ENCODE results near the gene NTF4.

NTF4 gene

DNA sequence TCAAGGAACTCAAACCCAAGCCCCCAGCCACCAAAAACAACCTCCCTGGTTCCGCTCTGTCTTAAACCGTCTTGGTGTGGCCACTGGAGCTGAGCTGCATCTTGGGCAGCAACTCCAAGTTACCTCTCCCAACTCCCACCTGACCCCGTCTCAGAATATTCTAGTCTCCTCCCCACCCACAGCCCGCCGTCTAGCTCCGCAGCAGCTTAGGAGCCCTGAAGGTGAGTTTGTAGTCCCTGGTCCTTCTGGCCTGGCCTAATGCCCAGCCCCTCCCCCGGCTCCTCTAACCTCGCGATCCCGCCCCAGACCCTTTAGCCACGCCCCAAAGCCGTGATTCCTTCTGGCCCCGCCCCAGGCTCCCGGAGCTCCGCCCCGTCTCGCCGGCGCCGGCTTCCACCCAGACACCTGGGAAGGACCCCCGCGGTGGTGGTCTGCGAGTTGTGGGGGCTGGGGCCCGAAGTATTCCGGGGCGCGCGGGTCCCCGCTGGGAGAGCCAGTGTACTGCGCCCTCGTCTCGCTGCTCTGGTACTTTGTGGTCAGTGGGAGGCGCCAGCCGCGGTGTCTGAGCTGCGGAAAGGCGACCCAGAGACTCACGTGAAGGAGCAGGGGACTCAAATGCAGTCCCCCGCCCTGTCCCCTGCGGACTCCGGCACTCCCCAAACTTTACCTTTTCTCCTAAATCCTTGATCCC lies 45.2 kb downstream of the NTF4 start:
- DNase-seq: peak in 3 of 4 experiments; percentile 24 to 55 (median 48)

DNA sequence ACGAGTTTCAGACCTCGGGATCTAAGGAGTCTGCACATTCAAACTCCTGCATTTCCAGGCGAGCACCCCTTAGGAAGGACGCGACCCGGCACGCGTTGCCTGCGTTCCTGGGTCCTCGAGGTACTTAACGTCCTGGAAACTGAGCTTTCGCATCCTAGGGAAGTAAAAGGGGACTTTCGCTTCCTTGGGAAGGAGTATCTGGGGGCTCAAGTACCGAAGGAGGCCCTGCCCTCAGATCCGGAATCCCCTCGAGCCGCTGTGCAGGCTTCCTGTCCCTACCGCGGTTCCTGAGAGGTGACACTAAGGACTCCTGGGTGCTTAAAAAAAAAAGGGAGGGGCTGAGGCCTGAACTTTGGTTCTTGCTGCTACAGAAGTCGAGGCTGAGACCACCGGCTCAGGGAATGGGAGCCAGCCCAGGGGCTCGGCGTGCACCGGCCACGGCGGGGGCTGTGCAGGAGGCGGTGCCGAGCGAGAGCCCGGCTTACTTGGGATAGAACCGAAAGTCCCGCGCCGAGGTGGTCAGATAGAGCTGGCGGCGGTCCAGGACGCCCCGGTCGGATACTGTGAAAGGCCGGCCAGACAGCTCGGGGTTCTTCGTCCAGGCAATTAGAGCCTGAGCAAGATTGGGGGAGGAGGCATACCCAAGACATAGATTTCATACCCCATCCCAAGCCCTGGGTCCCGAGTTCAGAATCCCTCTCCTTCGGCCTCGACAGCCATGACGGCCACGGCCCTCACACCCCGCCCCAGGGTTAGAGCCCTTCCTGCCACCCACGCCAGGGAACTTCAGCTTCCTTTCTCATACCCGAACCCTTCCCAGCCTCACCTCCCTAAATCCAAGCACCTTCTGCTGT lies 46.0 kb downstream of the NTF4 start:
- peak in 1 of 4 experiments; percentile 3 for DNase-seq

DNA sequence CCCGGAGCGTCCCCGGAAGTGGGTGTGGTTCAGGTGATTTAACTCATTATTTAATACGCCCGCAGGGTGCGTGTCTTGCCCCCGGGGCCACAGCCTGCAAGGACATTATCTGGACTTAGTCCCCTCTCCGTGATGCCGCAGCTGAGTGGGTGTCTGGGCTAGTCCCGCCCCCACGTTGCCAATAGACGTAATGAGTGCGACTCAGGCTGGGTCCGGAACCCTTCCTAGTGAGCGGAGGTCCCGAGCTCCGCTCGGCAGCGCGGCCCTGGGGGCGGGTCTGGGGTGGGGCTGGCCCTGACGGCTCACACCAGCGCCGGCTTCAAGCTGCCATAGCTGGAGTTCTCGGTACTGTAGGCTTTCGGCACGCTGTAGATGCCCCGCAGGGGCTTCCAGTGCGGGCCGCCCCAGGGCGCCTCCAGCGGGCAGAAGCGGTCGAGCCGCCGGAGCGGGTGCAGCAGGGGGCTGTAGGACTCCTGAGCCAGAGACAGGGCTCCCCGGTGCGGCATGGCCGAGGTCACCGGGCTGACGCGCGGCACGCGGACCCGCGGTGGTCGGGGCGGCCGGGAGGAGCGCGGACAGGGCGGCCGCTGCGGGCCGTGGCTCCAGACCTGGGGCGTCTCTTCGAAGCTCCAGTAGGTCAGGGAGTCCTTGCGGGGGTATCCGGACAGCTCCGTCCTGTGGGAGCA lies 46.8 kb downstream of the NTF4 start:
- DNase-seq: peak in 3 of 4 experiments; percentile 22 to 63 (median 42)

DNA sequence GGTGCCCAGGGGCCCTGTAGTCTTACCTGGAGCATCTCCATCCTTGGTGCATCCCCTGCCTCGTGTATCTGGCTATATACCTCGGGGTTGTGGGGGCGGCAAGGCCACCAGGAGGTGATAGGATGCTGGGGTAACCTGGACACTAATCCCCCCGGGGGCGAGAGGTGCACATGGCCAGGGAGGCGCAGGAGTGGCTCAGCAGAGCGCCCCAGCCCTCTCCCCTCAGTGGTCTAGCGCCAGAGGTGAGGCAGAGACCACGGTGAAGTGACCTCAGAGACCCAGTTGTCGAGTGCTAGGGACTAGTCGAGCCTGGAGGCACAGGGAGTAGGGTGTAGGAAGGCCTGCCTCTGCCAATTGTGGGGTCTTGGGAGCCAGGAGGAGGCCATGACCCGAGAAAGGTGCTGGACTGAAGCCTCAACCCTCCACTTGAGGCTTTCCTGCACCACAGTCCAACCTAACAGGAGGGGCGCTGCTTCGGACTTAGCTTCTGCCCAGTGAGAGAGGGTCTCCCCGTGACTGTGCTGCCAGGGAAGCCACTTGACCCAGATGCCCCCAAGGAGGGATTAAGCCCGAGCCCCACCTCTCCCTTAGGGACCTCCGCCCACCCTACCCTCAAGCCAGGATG lies 47.5 kb downstream of the NTF4 start, which contains the start of gene LHB:
LHB (minus strand) TSS at position 51 of the 625 bp plus-strand sequence; CDS start at position 41, 10 bp downstream.
- no peak for DNase-seq

DNA sequence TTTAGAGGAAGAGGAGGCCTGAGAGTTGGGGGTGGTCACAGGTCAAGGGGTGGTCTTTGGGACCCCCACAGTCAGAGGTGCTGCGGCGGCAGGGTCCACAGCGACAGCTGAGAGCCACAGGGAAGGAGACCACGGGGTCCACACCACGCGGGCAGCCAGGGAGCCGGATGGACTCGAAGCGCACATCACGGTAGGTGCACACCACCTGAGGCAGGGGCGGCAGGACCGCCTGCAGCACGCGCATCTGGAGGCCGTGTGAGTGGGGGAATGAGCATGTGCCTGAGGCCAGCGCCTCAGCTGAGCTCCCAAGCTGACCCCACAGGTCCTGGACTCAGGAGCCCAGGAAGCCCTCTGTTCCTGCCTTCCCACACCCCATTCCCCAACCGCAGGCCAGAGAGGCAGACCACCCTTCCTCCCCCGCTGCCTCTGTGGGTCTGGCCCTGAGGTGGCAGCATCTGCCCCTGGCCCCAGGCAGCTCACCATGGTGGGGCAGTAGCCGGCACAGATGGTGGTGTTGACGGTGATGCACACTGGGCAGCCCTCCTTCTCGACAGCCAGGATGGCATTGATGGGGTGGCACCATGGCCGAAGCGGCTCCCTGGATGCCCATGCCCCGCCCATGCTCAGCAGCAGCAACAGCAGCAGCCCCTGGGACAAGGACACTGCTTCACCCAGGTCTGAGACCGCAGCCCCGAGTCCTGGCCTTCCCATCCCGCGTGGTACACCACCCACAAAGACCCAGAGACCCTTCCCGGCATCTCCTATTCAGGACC lies 48.4 kb downstream of the NTF4 start:
- no peak for DNase-seq

DNA sequence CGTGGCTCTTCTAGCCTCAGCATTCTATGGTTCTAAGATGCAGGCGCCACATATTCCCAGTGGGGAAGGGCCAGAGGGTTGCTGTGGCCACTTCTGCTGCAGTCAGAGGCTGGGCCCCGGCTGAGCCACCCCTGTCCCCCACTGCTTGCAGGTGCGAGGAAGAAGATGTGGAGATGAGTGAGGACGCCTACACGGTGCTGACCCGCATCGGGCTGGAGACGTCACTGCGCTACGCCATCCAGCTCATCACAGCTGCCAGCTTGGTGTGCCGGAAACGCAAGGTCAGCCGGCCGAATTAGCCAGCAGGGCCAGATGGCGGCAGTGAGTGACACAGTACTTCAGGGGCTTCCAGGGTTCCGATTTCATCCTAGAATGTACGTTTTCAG lies 49.8 kb downstream of the NTF4 start:
- no peak for DNase-seq

DNA sequence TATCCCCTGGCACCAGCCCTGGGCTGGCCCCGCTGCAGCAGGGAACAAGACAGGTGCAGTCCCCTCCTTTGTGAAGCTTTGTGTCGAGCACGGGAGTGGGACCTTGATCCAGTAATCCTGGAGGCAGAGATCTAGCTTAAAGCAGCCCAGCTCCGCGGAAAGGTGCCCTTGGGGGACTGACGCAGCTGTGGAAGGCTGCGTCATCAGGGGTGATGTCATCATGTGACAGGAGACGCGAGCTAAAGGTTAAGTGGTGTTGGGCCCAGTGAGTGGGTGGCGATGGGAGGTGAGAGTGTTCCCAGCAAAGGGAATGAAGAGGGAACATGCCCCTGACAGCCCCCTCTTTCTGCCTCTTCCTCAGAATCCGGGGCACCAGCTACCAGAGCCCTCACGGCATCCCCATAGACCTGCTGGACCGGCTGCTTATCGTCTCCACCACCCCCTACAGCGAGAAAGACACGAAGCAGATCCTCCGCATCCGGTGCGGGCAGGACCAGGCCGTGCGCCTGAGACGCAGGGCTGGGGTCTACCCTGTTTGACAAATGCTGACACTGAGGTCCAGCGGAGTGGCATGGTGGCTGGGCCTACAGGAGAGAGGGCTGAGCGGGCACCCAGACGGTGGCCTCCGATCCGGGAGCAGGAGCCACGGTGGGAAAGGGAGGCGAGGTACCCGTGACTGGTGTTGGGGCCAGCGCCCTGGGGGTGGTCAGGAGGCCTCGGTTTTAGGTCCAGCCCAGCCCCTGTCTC lies 50.3 kb downstream of the NTF4 start:
- no peak for DNase-seq

DNA sequence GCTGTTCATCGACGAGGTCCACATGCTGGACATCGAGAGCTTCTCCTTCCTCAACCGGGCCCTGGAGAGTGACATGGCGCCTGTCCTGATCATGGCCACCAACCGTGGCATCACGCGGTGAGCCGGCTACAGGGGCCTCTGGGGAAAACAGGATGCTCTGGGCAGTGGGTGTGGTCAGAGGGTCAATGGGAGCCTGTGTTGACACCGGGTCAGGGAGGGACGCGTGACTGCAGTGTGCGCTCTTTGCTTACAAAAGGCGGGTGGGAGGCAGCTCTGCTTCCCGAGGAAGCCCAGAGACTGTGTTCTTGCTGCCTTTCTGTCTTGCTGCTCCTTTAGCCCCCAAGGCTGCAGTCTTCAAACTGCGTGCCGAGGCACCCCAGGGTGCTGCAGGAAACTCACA lies 53.4 kb downstream of the NTF4 start:
- no peak for DNase-seq
